Adrenal gland (tissue), 12 donors: ENCODE data around the gene DYNLL1. TPM values are rescaled to one million over a fixed set of nuclear protein-coding genes. Genes with fewer than 3 reads are reported as not detected.
"Not testable (repeated sequence)": the region's sequence is repeated elsewhere in the genome, so short reads cannot be mapped to it uniquely, and the experiment has no call there.

Experiments
- DNase-seq, 7 donors: peaks; one replicate each; pipeline ENCODE4 v3.0.0-alpha.2; 2019 to 2020
- H3K27ac ChIP-seq, 5 donors: fragments of 200-600 bp; sonication (generic) in 4 of 5; 1 replicate in 3 of 5; 2 replicates in 2 of 5; pipeline versions ENCODE4 v1.5.1 to v1.8.0; 2016 to 2020; ENCODE audit warnings: mild to moderate bottlenecking in 1 of 5
- H3K27me3 ChIP-seq: fragments of 200-600 bp; 2 replicates; pipeline ENCODE4 v1.8.0; 2021
- H3K36me3 ChIP-seq, 2 donors: fragments of 200-600 bp; replicated peaks in 1 of 2; 1 replicate in 1 of 2; 2 replicates in 1 of 2; pipeline versions ENCODE4 v1.5.1 to v1.8.0; 2018 to 2022
- H3K4me1 ChIP-seq, 2 donors: fragments of 200-600 bp; replicated peaks in 1 of 2; 1 replicate in 1 of 2; 2 replicates in 1 of 2; pipeline versions ENCODE4 v1.5.1 to v1.8.0; 2018 to 2021
- H3K4me3 ChIP-seq, 4 donors: fragments of 200-600 bp; sonication (generic) in 3 of 4; one replicate each; pipeline ENCODE4 v1.5.1; 2016 to 2018
- H3K9me3 ChIP-seq, 3 donors: fragments of 200-600 bp; sonication (generic) in 1 of 3; replicated peaks in 1 of 3; 1 replicate in 2 of 3; 2 replicates in 1 of 3; pipeline versions ENCODE4 v1.5.1 to v1.8.0; 2016 to 2021
- POLR2A ChIP-seq, 2 donors: fragments of 450-650 bp; IDR thresholded peaks; one replicate each; pipeline ENCODE4 v1.6.1; 2017; ENCODE audit warnings: antibody characterized with exemption in 2 of 2, mild to moderate bottlenecking in 2 of 2, moderate library complexity in 1 of 2
- WGBS, 4 donors: extraction: QIAGEN DNeasy Blood & Tissue Kit in 2 of 4; methylation state at CpG; one replicate each; pipeline versions ENCODE4 v1.1.5 to v1.1.7; 2013 to 2017; 5-methylcytosine and 5-hydroxymethylcytosine counted together
- intact Hi-C, 2 donors: fragments of 100-400 bp; cut with DNase I; formaldehyde crosslinking; loops; one replicate each; pipeline versions ENCODE4 v1.14.1 to v1.15.0; 2022 to 2023
- polyA plus RNA-seq, 3 donors: library from polyadenylated mRNA; stranded (reverse); fragments of 200-250 nt in 2 of 3; fragments of 350-450 nt in 1 of 3; fragmentation: Illumina TruSeq in 1 of 3; extraction: RNeasy Lipid Tissue Mini Kit (QIAGEN cat#74804) in 1 of 3; gene quantifications; one replicate each; pipeline ENCODE4 v1.2.3, GENCODE V29; 2013 to 2014
- total RNA-seq, 9 donors: library from RNA; depleted of rRNA in 4 of 9; stranded (reverse); fragments of >200 nt in 4 of 9; fragments of 120-200 nt in 1 of 9; fragmentation: NEBNext Ultra II Directional in 1 of 9; extraction: Animal tissue kit (Norgen Biotek cat#: 25700) in 1 of 9; gene quantifications; one replicate each; pipeline versions ENCODE4 v1.1.0 to v1.2.4, GENCODE V29; 2013 to 2023
- TF ChIP-seq, protein P1 (sequence below), 6 experiments: fragments of 450-650 bp in 4 of 6; fragments of 200-600 bp in 2 of 6; sonication (generic) in 1 of 6; IDR thresholded peaks; 1 replicate in 5 of 6; 2 replicates in 1 of 6; pipeline versions ENCODE4 v1.5.1 to v1.8.0; 2016 to 2021; ENCODE audit warnings: antibody characterized with exemption in 6 of 6, mild to moderate bottlenecking in 2 of 6, moderate library complexity in 1 of 6
- donor health status: healthy with polysubstance abuse.
- donor health status: Bipolar disorder and iron deficiency.
- donor health status: DM: yes; HTN: yes; CAD: no.
- donor health status: DM: no; HTN: no; CAD: no.
- donor health status: DM: no; HTN: no; CAD: no.
- donor health status: DM: yes; HTN: yes; CAD: no.

DYNLL1 gene
- total and polyA plus RNA-seq, 12 donors, result 168 to 463 (median 307) TPM

DNA sequence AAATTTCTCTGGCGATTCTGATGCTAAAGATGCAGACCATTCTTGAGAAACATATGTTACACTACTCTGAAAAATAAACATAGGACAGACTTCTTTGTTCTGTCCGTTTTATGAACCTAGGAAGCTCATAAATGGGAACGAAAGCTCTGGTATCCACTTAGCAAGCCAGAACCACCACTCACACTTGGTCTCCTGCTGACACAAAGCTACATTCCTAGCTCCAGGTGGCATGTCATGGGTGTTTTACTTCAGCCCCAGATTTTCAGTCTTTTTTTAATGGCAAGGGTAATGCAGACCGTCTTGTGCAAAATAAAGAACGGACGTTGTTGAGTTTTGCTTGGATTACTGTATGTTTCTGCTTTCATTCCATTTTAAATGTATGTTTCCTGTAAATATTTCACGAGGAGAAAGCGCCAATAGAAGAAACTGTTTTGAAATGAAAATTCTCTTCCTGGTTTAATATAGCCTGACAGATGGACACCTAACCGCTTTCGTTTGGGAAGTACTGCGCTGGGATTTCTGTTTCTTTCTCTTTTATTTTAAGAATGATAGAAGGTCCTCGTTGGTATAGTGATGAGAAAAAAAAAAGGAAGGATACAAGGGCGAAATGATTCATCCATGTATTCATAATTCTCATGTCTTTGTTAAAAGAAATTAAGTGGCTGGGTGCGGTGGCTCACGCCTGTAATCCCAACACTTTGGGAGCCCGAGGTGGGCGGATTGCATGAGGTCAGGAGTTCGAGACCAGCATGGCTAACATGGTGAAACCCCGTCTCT lies 33.9 kb downstream of the DYNLL1 start:
- no peak for DNase-seq
- Histone ChIP-seq H3K4me1 (peaks cover 0 to 12% of the 10 kb centered on the region in 2 donors), H3K27ac (peak overlapping the region; percentile 79 to 96 (median 96)), H3K4me3 (peak overlapping the region in 2 of 4 donors; percentile 49 to 80), H3K27me3 (no peaks in the 10 kb centered on the region), H3K36me3 (no peaks in the 10 kb centered on the region), H3K9me3 (no peaks in the 10 kb centered on the region)
- TF ChIP-seq, protein P1, sequence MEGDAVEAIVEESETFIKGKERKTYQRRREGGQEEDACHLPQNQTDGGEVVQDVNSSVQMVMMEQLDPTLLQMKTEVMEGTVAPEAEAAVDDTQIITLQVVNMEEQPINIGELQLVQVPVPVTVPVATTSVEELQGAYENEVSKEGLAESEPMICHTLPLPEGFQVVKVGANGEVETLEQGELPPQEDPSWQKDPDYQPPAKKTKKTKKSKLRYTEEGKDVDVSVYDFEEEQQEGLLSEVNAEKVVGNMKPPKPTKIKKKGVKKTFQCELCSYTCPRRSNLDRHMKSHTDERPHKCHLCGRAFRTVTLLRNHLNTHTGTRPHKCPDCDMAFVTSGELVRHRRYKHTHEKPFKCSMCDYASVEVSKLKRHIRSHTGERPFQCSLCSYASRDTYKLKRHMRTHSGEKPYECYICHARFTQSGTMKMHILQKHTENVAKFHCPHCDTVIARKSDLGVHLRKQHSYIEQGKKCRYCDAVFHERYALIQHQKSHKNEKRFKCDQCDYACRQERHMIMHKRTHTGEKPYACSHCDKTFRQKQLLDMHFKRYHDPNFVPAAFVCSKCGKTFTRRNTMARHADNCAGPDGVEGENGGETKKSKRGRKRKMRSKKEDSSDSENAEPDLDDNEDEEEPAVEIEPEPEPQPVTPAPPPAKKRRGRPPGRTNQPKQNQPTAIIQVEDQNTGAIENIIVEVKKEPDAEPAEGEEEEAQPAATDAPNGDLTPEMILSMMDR (IDR thresholded peaks at IDR 0.05), result no peak
- peak in 1 of 2 donors; percentile 18 for TF ChIP-seq POLR2A (IDR thresholded peaks at IDR 0.05)
- WGBS, 4 donors, result 22 to 45% (median 40%) methylated on average over 19 of the region's 19 CpGs
- intact Hi-C loops, result no loop called here

DNA sequence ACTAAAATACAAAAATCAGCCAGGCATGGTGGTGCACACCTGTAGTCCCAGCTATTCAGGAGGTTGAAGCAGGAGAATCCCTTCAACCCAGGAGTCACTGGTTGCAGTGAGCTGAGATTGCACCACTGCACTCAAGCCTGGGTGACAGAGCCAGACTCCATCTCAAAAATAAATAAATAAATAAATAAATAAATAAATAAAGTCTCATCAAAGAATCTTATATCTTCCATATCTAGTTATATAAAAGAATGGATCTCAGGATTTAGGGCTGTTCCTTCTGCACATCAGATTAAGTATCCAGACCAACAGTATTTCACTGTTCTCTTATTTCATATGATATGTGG lies 34.5 kb downstream of the DYNLL1 start:
- H3K9me3 ChIP-seq, DNase-seq, intact Hi-C loops, H3K36me3 ChIP-seq, H3K27me3 ChIP-seq: not testable (repeated sequence)
- peak overlapping the region in 1 of 4 donors; percentile 80 for H3K4me3 ChIP-seq
- peak overlapping the region in 4 of 5 donors; percentile 9 to 96 (median 68) for H3K27ac ChIP-seq
- peaks cover under 1 to 12% of the 10 kb centered on the region in 2 donors for H3K4me1 ChIP-seq

DNA sequence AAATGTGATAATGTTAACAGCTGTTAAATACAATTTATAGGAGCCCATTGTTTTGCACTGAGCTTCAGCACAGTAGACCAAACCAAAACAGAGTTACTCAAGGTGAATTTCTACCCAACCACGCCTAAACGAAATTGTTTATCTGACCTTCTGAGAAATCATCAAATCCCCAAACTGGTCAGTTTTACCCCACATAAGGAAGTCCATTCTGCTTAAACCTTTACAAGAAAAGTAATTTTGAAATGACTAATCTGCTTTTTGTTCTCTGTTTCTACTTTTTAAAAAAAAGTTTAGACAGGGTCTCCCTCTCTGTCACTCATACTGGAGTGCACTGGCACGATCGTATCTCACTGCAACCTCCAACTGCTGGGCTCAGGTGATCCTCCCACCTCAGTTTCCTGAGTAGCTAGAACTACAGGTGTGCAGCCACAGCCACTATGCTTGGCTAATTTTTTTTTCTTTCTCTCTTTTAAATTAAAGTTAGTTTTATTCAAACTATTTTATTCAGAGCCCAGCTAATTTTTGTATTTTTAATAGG lies 36.9 kb downstream of the DYNLL1 start:
- Histone ChIP-seq H3K4me3 (no peak overlapping the region), H3K4me1 (peaks cover 23 to 29% of the 10 kb centered on the region in 2 donors), H3K27me3 (no peaks in the 10 kb centered on the region), H3K9me3 (no peaks in the 10 kb centered on the region), H3K27ac (no peak overlapping the region), H3K36me3 (no peaks in the 10 kb centered on the region)
- TF ChIP-seq, protein P1 (IDR thresholded peaks at IDR 0.05), result no peak
- no peak for TF ChIP-seq POLR2A (IDR thresholded peaks at IDR 0.05)
- 53 to 66% (median 64%) methylated on average over 4 of the region's 4 CpGs for WGBS, 4 donors
- DNase-seq, result no peak
- intact Hi-C loops, result no loop called here

DNA sequence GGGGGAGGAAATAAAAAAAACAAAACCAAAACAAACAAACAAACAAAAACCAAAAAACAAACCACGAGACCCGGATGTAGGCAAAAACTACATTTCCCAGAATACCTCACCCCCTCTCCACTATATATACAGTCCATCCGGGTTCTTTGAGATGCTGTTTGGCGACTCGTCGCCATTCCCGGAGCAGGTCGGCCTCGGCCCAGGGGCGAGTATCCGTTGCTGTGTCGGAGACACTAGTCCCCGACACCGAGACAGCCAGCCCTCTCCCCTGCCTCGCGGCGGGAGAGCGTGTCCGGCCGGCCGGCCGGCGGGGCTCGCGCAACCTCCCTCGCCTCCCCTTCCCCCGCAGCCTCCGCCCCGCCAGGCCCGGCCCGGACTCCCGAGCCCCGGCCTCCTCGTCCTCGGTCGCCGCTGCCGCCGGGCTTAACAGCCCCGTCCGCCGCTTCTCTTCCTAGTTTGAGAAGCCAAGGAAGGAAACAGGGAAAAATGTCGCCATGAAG lies 38.3 kb downstream of the DYNLL1 start, which contains the start of gene RNF10:
Gene RNF10 (plus strand): TSS at position 154 of the 500 bp plus-strand sequence. CDS start 456 bp downstream, outside the sequence.
- intact Hi-C loops, result no loop called here
- peak; percentile 73 to 89 (median 82) for DNase-seq
- H3K36me3 ChIP-seq, result no peaks in the 10 kb centered on the region
- H3K27ac ChIP-seq, result peak within 1 kb of the TSS; percentile 81 to 99 (median 97)
- H3K4me1 ChIP-seq, result peaks cover 37 to 38% of the 10 kb centered on the region in 2 donors
- H3K9me3 ChIP-seq, result no peaks in the 10 kb centered on the region
- H3K27me3 ChIP-seq, result no peaks in the 10 kb centered on the region
- H3K4me3 ChIP-seq, result peak within 1 kb of the TSS; percentile 4 to 98 (median 90)
- TF ChIP-seq POLR2A (IDR thresholded peaks at IDR 0.05), result peak; percentile 97 to 99
- TF ChIP-seq, protein P1 (IDR thresholded peaks at IDR 0.05), result no peak
- WGBS, 4 donors, result 0 to 1% (median 0%) methylated on average over 16 to 43 of the region's 43 CpGs
